ENCODE results near the gene TOM1. TPM values are rescaled to one million over a fixed set of nuclear protein-coding genes. Genes with fewer than 3 reads are reported as not detected.

The TOM1 gene
- total RNA-seq, 1 experiment from 2014 or later: 22.3 TPM

DNA sequence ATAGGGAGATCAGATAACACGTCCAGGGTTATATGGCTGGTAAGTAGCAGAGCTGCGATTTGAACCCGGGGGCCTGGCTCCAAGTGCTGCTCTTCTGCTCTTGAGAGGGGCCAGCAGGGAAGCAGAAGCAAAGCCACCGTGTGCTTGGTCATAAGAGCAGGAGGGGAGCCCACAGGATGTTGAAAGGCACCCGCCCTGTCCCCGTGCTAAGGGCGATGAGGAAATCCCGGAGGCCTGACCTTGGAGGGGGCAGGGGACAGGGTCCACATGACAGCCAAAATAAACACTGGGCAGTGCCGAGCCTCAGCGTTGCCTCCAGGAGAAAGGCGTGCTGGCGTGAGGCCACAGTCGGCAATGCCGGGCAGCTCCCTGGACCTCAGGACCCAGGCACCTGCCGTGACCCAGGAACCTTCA lies 28.8 kb downstream of the TOM1 start:
- TF ChIP-seq, protein P1, sequence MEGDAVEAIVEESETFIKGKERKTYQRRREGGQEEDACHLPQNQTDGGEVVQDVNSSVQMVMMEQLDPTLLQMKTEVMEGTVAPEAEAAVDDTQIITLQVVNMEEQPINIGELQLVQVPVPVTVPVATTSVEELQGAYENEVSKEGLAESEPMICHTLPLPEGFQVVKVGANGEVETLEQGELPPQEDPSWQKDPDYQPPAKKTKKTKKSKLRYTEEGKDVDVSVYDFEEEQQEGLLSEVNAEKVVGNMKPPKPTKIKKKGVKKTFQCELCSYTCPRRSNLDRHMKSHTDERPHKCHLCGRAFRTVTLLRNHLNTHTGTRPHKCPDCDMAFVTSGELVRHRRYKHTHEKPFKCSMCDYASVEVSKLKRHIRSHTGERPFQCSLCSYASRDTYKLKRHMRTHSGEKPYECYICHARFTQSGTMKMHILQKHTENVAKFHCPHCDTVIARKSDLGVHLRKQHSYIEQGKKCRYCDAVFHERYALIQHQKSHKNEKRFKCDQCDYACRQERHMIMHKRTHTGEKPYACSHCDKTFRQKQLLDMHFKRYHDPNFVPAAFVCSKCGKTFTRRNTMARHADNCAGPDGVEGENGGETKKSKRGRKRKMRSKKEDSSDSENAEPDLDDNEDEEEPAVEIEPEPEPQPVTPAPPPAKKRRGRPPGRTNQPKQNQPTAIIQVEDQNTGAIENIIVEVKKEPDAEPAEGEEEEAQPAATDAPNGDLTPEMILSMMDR (conservative IDR thresholded peaks at IDR 0.05): no peak
- Histone ChIP-seq H3K4me1 (ENCODE audit: insufficient read depth, low read length) (no peaks in the 10 kb centered on the region), H2BK5ac (ENCODE audit: insufficient read length, low read length) (no peak overlapping the region), H3T11ph (ENCODE audit: low read length) (no peak overlapping the region), H4K5ac (ENCODE audit: insufficient read length, low read depth, low read length) (no peak overlapping the region), H2BK12ac (ENCODE audit: insufficient read length, low read depth, low read length) (no peak overlapping the region), H3K27ac (ENCODE audit: insufficient read length, low read depth, low read length) (no peak overlapping the region), H3K27me3 (ENCODE audit: insufficient read depth, low read length) (no peaks in the 10 kb centered on the region), H3K14ac (ENCODE audit: insufficient read depth, low read length) (no peak overlapping the region), H2AK5ac (ENCODE audit: insufficient read length, low read length) (no peak overlapping the region), H3K4me2 (ENCODE audit: insufficient read depth, insufficient read length, low read length) (no peak overlapping the region), H3K4ac (ENCODE audit: low read depth, low read length) (no peak overlapping the region), H3K18ac (ENCODE audit: insufficient read length, low read depth, low read length) (no peak overlapping the region), H3K56ac (ENCODE audit: insufficient read length, low read depth, low read length) (no peak overlapping the region), H3K79me1 (ENCODE audit: insufficient read depth, low read depth, low read length, poor library complexity, severe bottlenecking) (no peaks in the 10 kb centered on the region), H2AFZ (ENCODE audit: low read length) (no peak overlapping the region), H2BK15ac (ENCODE audit: low read depth, low read length) (no peak overlapping the region), H3K23me2 (ENCODE audit: insufficient read length, low read depth, low read length, poor library complexity, severe bottlenecking) (no peaks in the 10 kb centered on the region), H2BK120ac (ENCODE audit: low read depth, low read length, poor library complexity, severe bottlenecking) (no peak overlapping the region), H2BK20ac (ENCODE audit: low read depth, low read length, poor library complexity, severe bottlenecking) (no peak overlapping the region), H3K23ac (ENCODE audit: insufficient read length, low read depth, low read length) (no peak overlapping the region), H3K79me2 (ENCODE audit: insufficient read depth, low read length) (no peaks in the 10 kb centered on the region), H4K8ac (replicated peaks; ENCODE audit: insufficient read length, low read depth, low read length) (no peak overlapping the region), H3K9ac (ENCODE audit: extremely low read depth, insufficient read length, low read length) (no peak overlapping the region), H4K20me1 (ENCODE audit: control insufficient read depth, insufficient read depth, insufficient read length) (no peaks in the 10 kb centered on the region), H3K9me3 (ENCODE audit: control insufficient read depth, low read depth, low read length) (no peaks in the 10 kb centered on the region), H4K91ac (ENCODE audit: insufficient read length, low read depth, low read length) (no peak overlapping the region)
- Mint-ChIP-seq H3K4me1 (no peaks in the 10 kb centered on the region), H3K27me3 (ENCODE audit: low read depth) (no peaks in the 10 kb centered on the region), H3K27ac (no peak overlapping the region), H3K9me3 (no peaks in the 10 kb centered on the region), H3K4me3 (no peak overlapping the region), H3K36me3 (ENCODE audit: insufficient read depth in 1 of 3, low read depth in 3 of 3) (peaks cover 18 to 48% (median 43%) of the 10 kb centered on the region in 3 experiments; a peak in 6 of 7 replicates)
- no CpG with 5 or more reads among the region's 15 CpGs for WGBS (ENCODE audit: extremely low coverage, insufficient read length, low lambda C conversion rate)
- no peak for DNase-seq
